ENCODE measurements around the gene KLHL22.
A peak's percentile ranks its signal among the peaks of the same experiment; 100 is the strongest.
"Not testable (repeated sequence)": the region's sequence is repeated elsewhere in the genome, so short reads cannot be mapped to it uniquely, and the experiment has no call there.

KLHL22 gene

DNA sequence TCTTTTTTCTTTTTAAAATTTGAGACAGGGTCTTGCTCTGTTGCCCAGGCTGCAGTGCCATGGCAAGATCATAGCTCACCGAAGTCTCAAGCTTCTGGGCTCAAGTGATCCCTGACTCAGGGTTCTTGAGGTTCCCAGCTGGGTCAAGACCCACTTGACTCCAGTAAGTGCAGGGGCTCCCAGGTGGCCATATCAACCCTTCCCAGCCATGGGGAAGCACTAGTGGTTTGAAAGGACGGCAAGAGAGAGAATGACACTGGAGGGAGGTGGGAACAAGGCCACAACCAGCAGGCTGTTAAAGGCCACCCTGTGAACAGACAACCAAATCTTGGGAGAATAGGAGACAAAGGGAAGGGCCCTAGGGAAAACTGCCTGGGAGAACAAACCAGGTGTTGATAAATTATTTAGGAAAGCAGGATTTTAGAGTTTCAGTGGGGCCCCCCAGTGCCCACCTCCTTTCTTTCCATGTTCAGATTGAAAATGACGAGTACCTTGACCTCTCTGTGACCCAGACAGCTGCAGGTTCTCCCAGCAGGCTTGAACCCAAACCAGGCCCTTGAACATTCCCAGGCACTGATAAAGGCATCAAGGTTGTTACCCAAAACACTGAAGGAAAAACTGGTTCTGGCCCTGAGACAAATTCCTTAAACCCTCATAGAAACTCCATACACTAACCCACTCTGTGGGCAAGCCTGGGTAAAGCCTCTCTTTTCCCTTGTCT is 28.8 kb downstream of the KLHL22 start:
- no peak for DNase-seq

- DNase-seq, result no peak
Observed at GRCh38 chr22:20465759-20466077, 29.9 kb downstream of the KLHL22 start.

- no peak for DNase-seq
Observed at GRCh38 chr22:20464912-20465758, 30.5 kb downstream of the KLHL22 start.

DNA sequence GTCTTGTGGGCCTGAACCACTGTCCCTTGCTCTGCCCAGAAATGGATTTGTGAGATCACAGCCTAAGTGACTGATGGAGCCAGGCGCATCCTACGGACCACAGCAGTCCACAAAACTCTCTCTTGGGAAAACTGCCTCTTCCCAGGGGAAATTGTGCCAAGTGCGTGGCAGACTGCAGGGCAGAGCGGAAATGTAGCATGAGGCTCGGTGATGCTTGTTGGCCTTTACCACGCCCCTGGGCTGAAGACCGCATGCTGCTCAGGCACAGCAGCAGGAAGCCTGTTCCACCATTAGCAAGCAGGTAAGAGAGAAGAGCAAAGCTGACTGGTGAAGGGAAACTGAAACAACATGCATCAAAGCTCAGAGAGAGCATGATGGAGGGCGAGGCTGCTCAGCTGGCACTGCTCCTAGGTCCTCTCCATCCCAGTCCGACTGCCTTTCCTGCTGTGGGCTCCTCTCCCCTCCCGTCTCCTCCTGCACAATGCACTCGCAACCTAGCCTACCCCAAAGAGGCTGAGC is 31.4 kb downstream of the KLHL22 start:
- DNase-seq, result no peak

DNA sequence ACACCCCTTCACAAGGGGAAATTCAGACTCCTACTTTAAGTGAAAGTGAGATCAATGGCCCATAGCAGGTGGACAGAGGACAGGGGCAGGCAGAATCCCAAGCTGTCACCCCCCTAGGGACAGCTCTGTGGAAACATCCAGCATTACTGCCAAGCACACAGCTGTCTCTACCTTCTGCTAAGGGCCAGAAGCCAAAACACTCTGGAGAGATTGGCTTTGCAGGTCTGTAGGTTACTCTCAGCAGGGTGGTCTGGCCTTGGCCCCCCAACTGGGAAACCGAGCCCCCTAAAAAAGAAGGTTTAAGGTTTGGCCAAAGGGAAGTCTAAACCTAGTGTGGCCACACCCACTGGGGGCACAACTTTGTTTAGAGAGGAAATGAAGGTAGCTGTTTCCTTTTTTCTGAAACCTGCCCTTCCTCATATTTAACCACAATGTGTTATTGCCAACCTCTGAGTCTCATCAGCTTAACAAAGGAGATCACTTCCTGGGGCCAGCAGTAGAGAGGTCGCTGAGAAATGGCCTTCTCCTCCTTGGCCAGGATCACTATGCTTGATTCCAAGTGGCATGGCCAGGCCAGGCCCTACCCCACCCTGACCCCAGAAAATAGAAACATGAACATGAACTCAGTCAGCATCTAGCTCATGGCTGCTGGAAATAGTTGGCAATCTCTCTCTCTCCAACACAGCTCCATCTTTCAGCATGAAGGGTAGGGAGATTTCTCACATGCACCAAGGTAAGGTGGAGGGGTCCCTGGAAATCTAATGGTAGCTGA is 32.1 kb downstream of the KLHL22 start:
- no peak for DNase-seq

GRCh38 chr22:20459862-20460261 is 35.7 kb downstream of the KLHL22 start:
- DNase-seq, result no peak

DNA sequence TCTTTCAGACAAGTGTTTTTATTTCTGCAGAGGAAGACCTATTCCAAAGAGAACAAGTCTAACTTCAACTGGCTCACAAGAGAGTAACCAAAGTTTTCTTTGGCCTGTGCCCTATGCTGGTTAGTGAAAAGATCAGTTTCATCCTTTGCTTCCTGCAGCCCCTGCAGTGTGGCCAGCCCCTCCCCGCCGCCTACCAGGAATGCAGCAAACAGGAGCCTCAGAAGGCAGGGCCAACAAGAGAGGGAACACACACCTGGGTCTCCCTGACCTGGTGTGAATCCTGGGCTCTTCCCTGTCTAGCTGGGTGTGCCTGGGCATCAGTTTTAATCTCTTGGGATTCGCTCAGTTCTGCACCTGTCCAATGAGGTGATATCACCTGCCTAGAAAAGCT is 36.4 kb downstream of the KLHL22 start:
- no peak for DNase-seq

DNA sequence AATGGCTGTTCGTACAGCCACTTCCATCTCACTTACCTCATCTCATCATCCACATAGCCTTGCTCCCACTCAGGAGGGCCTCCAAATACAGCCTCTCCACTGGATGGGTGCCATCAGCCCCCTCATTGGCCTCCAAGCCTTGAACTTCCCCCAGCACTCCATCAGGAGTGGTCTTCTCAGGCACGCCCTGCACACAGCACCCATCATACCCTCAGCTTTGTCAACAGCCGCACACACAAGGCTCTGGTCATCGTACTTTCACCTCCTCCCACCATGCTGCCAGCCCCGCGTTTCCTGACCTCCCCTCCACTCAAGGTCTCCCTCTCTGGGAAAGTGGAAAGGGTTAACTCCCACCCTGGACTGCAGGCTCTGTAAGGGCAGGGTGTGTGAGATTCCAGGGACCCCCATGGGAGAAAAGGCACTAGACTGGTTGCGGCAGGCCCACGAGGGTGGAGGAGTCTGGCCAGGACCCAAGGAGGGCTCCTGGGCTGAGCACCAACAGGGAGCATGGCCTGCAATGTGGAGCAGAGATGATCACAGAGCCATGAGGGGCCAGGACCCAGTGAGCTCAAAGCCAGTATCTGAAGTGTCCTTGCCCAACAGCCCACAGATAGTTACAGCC is 37.0 kb downstream of the KLHL22 start:
- DNase-seq, result no peak

DNA sequence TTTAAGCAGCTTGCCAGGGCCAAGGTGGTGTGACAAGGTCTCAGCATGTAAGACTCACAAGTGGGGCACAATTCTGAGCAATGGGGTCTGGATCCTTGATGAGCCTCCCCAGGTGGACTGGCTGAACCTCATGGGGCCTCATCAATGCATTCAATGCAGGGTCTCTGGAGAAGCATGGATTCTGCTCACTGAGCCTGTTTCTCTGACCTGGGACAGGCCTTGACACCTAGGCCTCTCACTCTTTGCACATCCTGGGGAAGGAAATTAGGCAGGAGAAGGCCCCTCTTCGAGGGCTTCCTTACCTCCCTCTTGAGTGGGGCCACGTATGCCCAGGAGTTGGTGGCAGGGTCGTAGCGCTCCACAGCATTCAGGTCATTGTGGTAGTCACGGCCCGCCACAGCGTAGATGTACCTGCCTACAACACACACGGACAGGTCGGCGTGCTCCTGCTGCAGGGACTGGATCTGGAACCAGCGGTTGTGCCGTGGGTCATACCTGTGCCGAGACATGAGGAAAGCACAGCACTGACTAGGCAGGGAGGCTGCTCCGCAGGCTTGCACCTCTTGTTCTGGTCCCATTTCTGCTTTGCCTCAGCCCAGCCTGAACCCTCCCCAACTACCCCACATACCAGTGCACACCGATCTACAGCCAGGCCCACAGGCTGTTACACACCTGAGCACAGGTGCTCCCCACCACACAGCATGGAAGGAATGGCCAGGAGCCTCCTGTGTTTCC is 37.9 kb downstream of the KLHL22 start:
- DNase-seq, result no peak

DNA sequence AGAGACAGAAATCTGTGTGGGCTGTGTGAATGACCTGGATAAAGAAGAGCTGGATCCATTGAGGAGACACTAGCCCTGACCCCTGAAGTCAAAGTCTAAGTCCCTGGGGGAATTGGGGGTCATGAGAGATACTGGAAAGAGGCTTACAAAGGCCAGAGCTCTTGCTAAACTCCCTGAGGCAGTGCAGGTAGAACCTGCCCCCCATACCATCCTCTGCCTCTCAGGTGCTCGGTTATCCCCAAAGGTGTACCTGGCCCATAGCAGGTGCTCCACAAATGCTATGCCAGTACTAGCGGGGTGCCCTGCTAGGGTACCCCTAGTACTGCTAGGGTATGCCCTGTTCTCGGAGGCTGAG is 38.9 kb downstream of the KLHL22 start:
- DNase-seq, result no peak

- peak; percentile 85 for DNase-seq
Observed at GRCh38 chr22:20456064-20456721, 39.4 kb downstream of the KLHL22 start.

DNA sequence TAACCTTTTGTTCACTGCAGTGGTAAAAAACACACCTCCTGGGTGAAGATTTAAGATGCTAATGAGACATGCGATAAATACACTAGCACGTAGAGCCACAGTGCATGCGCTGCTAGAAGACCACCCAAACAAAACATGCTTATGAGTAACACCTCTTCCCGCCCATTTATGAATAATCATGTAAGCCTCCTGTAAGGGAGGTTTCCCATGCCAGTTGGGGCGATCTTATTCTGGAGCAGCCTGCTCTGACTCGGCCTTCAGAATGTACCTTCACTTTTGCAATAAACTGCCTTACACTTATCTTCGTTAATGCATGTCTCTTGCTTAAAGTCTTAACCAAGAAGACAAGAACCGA is 39.9 kb downstream of the KLHL22 start:
- no peak for DNase-seq

DNA sequence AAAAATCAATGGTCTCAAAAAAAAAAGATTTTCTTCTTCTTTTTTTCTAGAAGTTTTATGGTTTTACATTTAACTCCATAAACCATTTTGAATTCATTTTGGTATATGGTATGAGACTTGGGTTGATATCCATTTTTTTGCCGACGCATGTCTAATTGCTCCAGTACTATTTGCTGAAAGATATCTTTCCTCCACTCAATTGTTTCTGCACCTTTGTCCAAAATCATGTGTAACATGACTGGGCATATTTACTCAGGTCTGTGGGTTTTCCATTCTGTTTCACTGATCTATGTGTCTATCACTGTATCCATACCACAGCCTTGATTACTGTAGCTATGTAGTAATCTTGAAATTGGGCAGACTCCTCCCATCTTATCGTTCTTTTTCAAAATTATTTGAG is 42.4 kb downstream of the KLHL22 start:
- no peak for DNase-seq

DNA sequence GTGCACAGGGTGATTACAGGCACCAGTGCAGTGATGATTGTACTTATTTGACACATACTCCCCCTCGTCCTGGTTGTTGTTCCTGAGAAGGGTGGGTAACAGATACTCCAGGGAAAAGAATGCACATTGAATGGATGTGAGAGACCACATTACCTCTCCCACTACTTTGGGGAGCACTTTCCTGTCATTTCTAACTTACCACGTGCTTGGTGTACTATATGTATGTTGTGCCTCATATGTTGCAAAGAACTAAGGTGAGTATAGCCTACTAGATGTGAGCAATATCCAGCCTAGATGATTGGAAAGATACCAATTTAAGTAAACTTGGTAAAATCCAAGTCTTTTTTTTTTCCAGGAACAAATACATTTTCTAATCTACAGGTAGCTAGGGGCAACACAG is 43.7 kb downstream of the KLHL22 start:
- no peak for DNase-seq

GRCh38 chr22:20451129-20451778 is 44.3 kb downstream of the KLHL22 start:
- not testable (repeated sequence) for DNase-seq

- no peak for DNase-seq
Observed at GRCh38 chr22:20450551-20450906, 45.1 kb downstream of the KLHL22 start.

GRCh38 chr22:20449819-20450550 is 45.6 kb downstream of the KLHL22 start:
- DNase-seq, result no peak

DNA sequence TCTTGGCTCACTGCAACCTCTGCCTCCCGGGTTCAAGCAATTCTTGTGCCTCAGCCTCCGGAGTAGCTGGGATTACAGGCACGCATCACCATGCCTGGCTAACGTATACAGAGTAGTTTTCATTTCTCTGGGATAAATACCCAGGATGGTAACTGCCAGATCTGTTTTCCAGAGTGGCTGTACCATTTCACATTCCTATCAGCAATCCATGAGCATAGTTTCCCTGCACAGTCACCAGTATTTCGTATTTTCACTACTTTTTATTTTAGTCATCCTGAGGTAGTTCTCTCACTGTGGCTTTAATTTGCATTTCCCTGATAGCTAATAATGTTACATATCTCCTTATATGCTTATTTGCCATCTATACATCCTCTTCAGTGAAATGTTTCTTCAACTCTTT is 47.0 kb downstream of the KLHL22 start:
- DNase-seq, result peak; percentile 45

- DNase-seq, result no peak
Observed at GRCh38 chr22:20446383-20446970, 49.1 kb downstream of the KLHL22 start.

- no peak for DNase-seq
Observed at GRCh38 chr22:20444325-20444724, 51.3 kb downstream of the KLHL22 start.

All from fibroblast of skin of scalp (primary cell).